Activated CD8-positive, alpha-beta memory T cell treated with anti-CD3 and anti-CD28 coated beads for 1 hour (primary cell): ENCODE data around the gene RRP12.
"Not testable (repeated sequence)": the region's sequence is repeated elsewhere in the genome, so short reads cannot be mapped to it uniquely, and the experiment has no call there.

ENCODE experiments used
- DNase-seq, 2 donors: peaks; one replicate each; pipeline ENCODE4 v3.0.0-alpha.2; 2020; ENCODE audit warnings: low read depth in 1 of 2; ENCODE audit errors: extremely low read depth in 1 of 2

The RRP12 gene

GRCh38 chr10:97407211-97407951 lies 6.2 kb upstream of the RRP12 start:
- peak in 1 of 2 donors; percentile 33 for DNase-seq

GRCh38 chr10:97406483-97406882 lies 5.3 kb upstream of the RRP12 start:
- DNase-seq, result not testable (repeated sequence)

GRCh38 chr10:97406064-97406463 lies 4.9 kb upstream of the RRP12 start:
- DNase-seq, result no peak

- no peak for DNase-seq
Observed at GRCh38 chr10:97404044-97404443, 2.9 kb upstream of the RRP12 start.

- no peak for DNase-seq
Observed at GRCh38 chr10:97401455-97401919, 347 bp upstream of the RRP12 start.

- no peak for DNase-seq
Observed at GRCh38 chr10:97399843-97400545, 1.1 kb downstream of the RRP12 start.

- DNase-seq, result no peak
Observed at GRCh38 chr10:97396056-97396455, 5.1 kb downstream of the RRP12 start.

- DNase-seq, result no peak
Observed at GRCh38 chr10:97393034-97393573, 8.0 kb downstream of the RRP12 start.

- no peak for DNase-seq
Observed at GRCh38 chr10:97390091-97390490, 11.0 kb downstream of the RRP12 start.

- DNase-seq, result no peak
Observed at GRCh38 chr10:97388152-97388551, 13.0 kb downstream of the RRP12 start.

GRCh38 chr10:97385565-97385964 lies 15.6 kb downstream of the RRP12 start:
- DNase-seq, result no peak

- no peak for DNase-seq
Observed at GRCh38 chr10:97384641-97385040, 16.5 kb downstream of the RRP12 start.

- DNase-seq, result no peak
Observed at GRCh38 chr10:97384156-97384555, 17.0 kb downstream of the RRP12 start.

- DNase-seq, result no peak
Observed at GRCh38 chr10:97383159-97383558, 18.0 kb downstream of the RRP12 start.

- no peak for DNase-seq
Observed at GRCh38 chr10:97381626-97382025, 19.5 kb downstream of the RRP12 start.

- DNase-seq, result no peak
Observed at GRCh38 chr10:97380516-97380915, 20.6 kb downstream of the RRP12 start.

- no peak for DNase-seq
Observed at GRCh38 chr10:97378933-97379921, 21.9 kb downstream of the RRP12 start.

GRCh38 chr10:97376413-97376812 lies 24.7 kb downstream of the RRP12 start:
- DNase-seq, result no peak

GRCh38 chr10:97373456-97373855 lies 27.7 kb downstream of the RRP12 start:
- no peak for DNase-seq

GRCh38 chr10:97372233-97372875 lies 28.8 kb downstream of the RRP12 start:
- no peak for DNase-seq
